Common myeloid progenitor, CD34-positive (primary cell): Measurements from ENCODE around the gene NUB1.

ENCODE experiments used
- CTCF ChIA-PET: fragments of 350-600 bp; sonication (Branson Sonifier 250); formaldehyde crosslinking; loops from one replicate; lab custom pipeline; 2021; ENCODE audit warnings: antibody characterized with exemption; lab: Charles Lee
- POLR2A ChIA-PET: fragments of 350-600 bp; sonication (Branson Sonifier 250); formaldehyde crosslinking; loops from one replicate; lab custom pipeline; 2021; ENCODE audit warnings: antibody characterized with exemption; lab: Charles Lee
- DNase-seq, 3 donors: peaks; one replicate each; pipeline versions ENCODE4 v3.0.0 to v3.0.0-alpha.2; 2013
- H3K27ac ChIP-seq, 2 experiments: 1 replicate in 1 of 2; 2 replicates in 1 of 2; pipeline ENCODE4 v1.7.0; 2013; ENCODE audit warnings: inconsistent platforms in 2 of 2, low read length in 2 of 2, mild to moderate bottlenecking in 2 of 2, low read depth in 1 of 2, moderate library complexity in 1 of 2; ENCODE audit not compliant: severe bottlenecking in 2 of 2, insufficient read depth in 1 of 2, poor library complexity in 1 of 2
- H3K27me3 ChIP-seq, 5 experiments: replicated peaks in 2 of 5; 1 replicate in 3 of 5; 2 replicates in 2 of 5; pipeline versions ENCODE4 v1.6.1 to v1.7.0; 2013; ENCODE audit warnings: low read length in 4 of 5, mild to moderate bottlenecking in 2 of 5, moderate library complexity in 2 of 5, inconsistent platforms in 1 of 5; ENCODE audit not compliant: insufficient read depth in 5 of 5, control insufficient read depth in 4 of 5
- H3K36me3 ChIP-seq, 4 experiments: 1 replicate in 2 of 4; 2 replicates in 2 of 4; pipeline versions ENCODE4 v1.6.1 to v1.7.0; 2013; ENCODE audit warnings: low read length in 3 of 4, control low read depth in 1 of 4, mild to moderate bottlenecking in 1 of 4; ENCODE audit not compliant: control insufficient read depth in 4 of 4, insufficient read depth in 4 of 4
- H3K4me1 ChIP-seq, 4 experiments: 1 replicate in 3 of 4; 2 replicates in 1 of 4; pipeline versions ENCODE4 v1.6.1 to v1.7.1; 2013; ENCODE audit warnings: low read length in 3 of 4, mild to moderate bottlenecking in 3 of 4, control low read depth in 1 of 4, inconsistent platforms in 1 of 4, moderate library complexity in 1 of 4; ENCODE audit not compliant: control insufficient read depth in 4 of 4, insufficient read depth in 4 of 4; ENCODE audit errors: control extremely low read depth in 1 of 4
- H3K4me3 ChIP-seq, 7 experiments: 1 replicate in 4 of 7; 2 replicates in 3 of 7; pipeline versions ENCODE4 v1.5.1 to v1.7.0; 2013; ENCODE audit warnings: mild to moderate bottlenecking in 7 of 7, low read length in 6 of 7, moderate library complexity in 6 of 7, inconsistent platforms in 2 of 7, low read depth in 2 of 7, control low read depth in 1 of 7; ENCODE audit not compliant: insufficient read depth in 4 of 7, control insufficient read depth in 1 of 7; ENCODE audit errors: extremely low read depth in 1 of 7
- H3K9me3 ChIP-seq, 5 experiments: 1 replicate in 4 of 5; 2 replicates in 1 of 5; pipeline versions ENCODE4 v1.6.1 to v1.7.1; 2013; ENCODE audit warnings: low read length in 4 of 5, mild to moderate bottlenecking in 2 of 5, inconsistent platforms in 1 of 5, low read depth in 1 of 5, moderate library complexity in 1 of 5; ENCODE audit not compliant: control insufficient read depth in 4 of 5, insufficient read depth in 2 of 5; ENCODE audit errors: control extremely low read depth in 1 of 5
- WGBS: methylation state at CpG from one replicate; pipeline ENCODE4 v1.1.5; 2013; ENCODE audit not compliant: insufficient coverage; 5-methylcytosine and 5-hydroxymethylcytosine counted together

Gene NUB1

GRCh38 chr7:151384352-151384697, 42.7 kb downstream of the NUB1 start:
- H3K27me3 ChIP-seq, result peaks cover 0 to 53% (median 19%) of the 10 kb centered on the region in 5 experiments
- ChIA-PET CTCF (interaction anchor here (0.8 to 2.7 kb wide), 5 partner anchors 8 to 65 kb away, joined by 3 to 11 read pairs (median 4); no protein-coding TSS in a partner anchor), POLR2A (no interaction called here)
- H3K36me3 ChIP-seq, result peaks cover 0 to 3% (median 0%) of the 10 kb centered on the region in 4 experiments
- no peak overlapping the region for H3K4me3 ChIP-seq
- peaks cover 0 to 4% (median 2%) of the 10 kb centered on the region in 5 experiments for H3K9me3 ChIP-seq
- WGBS, result no CpG with 5 or more reads among the region's 6 CpGs
- DNase-seq, result no peak
- H3K27ac ChIP-seq, result no peak overlapping the region
- H3K4me1 ChIP-seq, result peaks cover 0 to 21% (median 18%) of the 10 kb centered on the region in 4 experiments

GRCh38 chr7:151384776-151385625, 43.4 kb downstream of the NUB1 start:
- no peak for DNase-seq
- Histone ChIP-seq H3K4me1 (peaks cover 0 to 24% (median 20%) of the 10 kb centered on the region in 4 experiments), H3K36me3 (no peaks in the 10 kb centered on the region), H3K27me3 (peaks cover 0 to 53% (median 19%) of the 10 kb centered on the region in 5 experiments), H3K4me3 (no peak overlapping the region), H3K27ac (no peak overlapping the region), H3K9me3 (peaks cover 0 to 4% (median 2%) of the 10 kb centered on the region in 5 experiments)
- POLR2A ChIA-PET, result no interaction called here
- CTCF ChIA-PET, result interaction anchor here (1.1 to 2.7 kb wide), 4 partner anchors 9 to 64 kb away, joined by 3 to 11 read pairs (median 4); no protein-coding TSS in a partner anchor
- 94% methylated on average over 21 of the region's 26 CpGs for WGBS

GRCh38 chr7:151385626-151386300, 44.2 kb downstream of the NUB1 start:
- Histone ChIP-seq H3K4me3 (no peak overlapping the region), H3K36me3 (no peaks in the 10 kb centered on the region), H3K27ac (no peak overlapping the region), H3K9me3 (peaks cover 0 to 4% (median 2%) of the 10 kb centered on the region in 5 experiments), H3K4me1 (peaks cover 0 to 30% (median 24%) of the 10 kb centered on the region in 4 experiments), H3K27me3 (peaks cover 0 to 48% (median 19%) of the 10 kb centered on the region in 5 experiments)
- 99% methylated on average over 22 of the region's 26 CpGs for WGBS
- POLR2A ChIA-PET, result no interaction called here
- CTCF ChIA-PET, result interaction anchor here (1.8 to 2.7 kb wide), 2 partner anchors 17 to 26 kb away, joined by 6 to 11 read pairs; no protein-coding TSS in a partner anchor
- no peak for DNase-seq

- 85% methylated on average over 15 of the region's 16 CpGs for WGBS
- DNase-seq, result no peak
- CTCF ChIA-PET, result interaction anchor here (1.8 to 2.7 kb wide), 2 partner anchors 17 to 26 kb away, joined by 6 to 11 read pairs; no protein-coding TSS in a partner anchor
Observed at GRCh38 chr7:151386301-151387160, 44.9 kb downstream of the NUB1 start.

GRCh38 chr7:151387161-151388006, 45.8 kb downstream of the NUB1 start:
- CTCF ChIA-PET, result interaction anchor here (1.8 kb wide), 1 partner anchor 25 kb away, joined by 6 read pairs; no protein-coding TSS in a partner anchor

More at GRCh38 chr7:151386301-151387160, 44.9 kb downstream of the NUB1 start:
- Histone ChIP-seq H3K27me3 (peaks cover 0 to 43% (median 19%) of the 10 kb centered on the region in 5 experiments), H3K9me3 (peaks cover 0 to 4% (median 2%) of the 10 kb centered on the region in 5 experiments), H3K4me3 (no peak overlapping the region), H3K27ac (no peak overlapping the region), H3K36me3 (no peaks in the 10 kb centered on the region), H3K4me1 (peaks cover 0 to 25% (median 17%) of the 10 kb centered on the region in 4 experiments)
- POLR2A ChIA-PET, result no interaction called here

GRCh38 chr7:151388007-151388297, 46.3 kb downstream of the NUB1 start:
- peaks cover 0 to 28% (median 13%) of the 10 kb centered on the region in 5 experiments for H3K27me3 ChIP-seq
- CTCF ChIA-PET, result no interaction called here
- WGBS, result 99% methylated on average over 7 of the region's 8 CpGs

More at GRCh38 chr7:151387161-151388006, 45.8 kb downstream of the NUB1 start:
- H3K36me3 ChIP-seq, result no peaks in the 10 kb centered on the region
- no peak overlapping the region for H3K4me3 ChIP-seq
- peaks cover 0 to 34% (median 16%) of the 10 kb centered on the region in 5 experiments for H3K27me3 ChIP-seq
- POLR2A ChIA-PET, result no interaction called here
- no peak for DNase-seq
- WGBS, result 95% methylated on average over 19 of the region's 24 CpGs
- H3K9me3 ChIP-seq, result peaks cover 0 to 4% (median 2%) of the 10 kb centered on the region in 5 experiments
- H3K27ac ChIP-seq, result no peak overlapping the region
- H3K4me1 ChIP-seq, result peaks cover 0 to 17% (median 8%) of the 10 kb centered on the region in 4 experiments

More at GRCh38 chr7:151388007-151388297, 46.3 kb downstream of the NUB1 start:
- Histone ChIP-seq H3K36me3 (no peaks in the 10 kb centered on the region), H3K9me3 (peaks cover 0 to 4% (median 2%) of the 10 kb centered on the region in 5 experiments), H3K27ac (no peak overlapping the region), H3K4me3 (no peak overlapping the region), H3K4me1 (peaks cover 0 to 17% (median 6%) of the 10 kb centered on the region in 4 experiments)
- POLR2A ChIA-PET, result no interaction called here
- DNase-seq, result no peak
